Islet of Langerhans (tissue), 1 donor: ENCODE data around the gene NEDD9.

ENCODE experiments used
- FAIRE-seq: peaks from one replicate; lab custom pipeline; 2011; peaks lifted over from hg19 to GRCh38; lab: Jason Lieb, UNC

The NEDD9 gene

GRCh38 chr6:11174242-11174611 is 58.2 kb downstream of the NEDD9 start:
- FAIRE-seq: no peak

- FAIRE-seq: no peak
Observed at GRCh38 chr6:11172501-11173327, 59.8 kb downstream of the NEDD9 start.

- no peak for FAIRE-seq
Observed at GRCh38 chr6:11171952-11172351, 60.5 kb downstream of the NEDD9 start.

GRCh38 chr6:11168091-11168635 is 64.3 kb downstream of the NEDD9 start:
- no peak for FAIRE-seq

- FAIRE-seq: no peak
Observed at GRCh38 chr6:11166948-11167347, 65.5 kb downstream of the NEDD9 start.

GRCh38 chr6:11164717-11165646 is 67.5 kb downstream of the NEDD9 start:
- FAIRE-seq: no peak

GRCh38 chr6:11163932-11164331 is 68.5 kb downstream of the NEDD9 start:
- no peak for FAIRE-seq

GRCh38 chr6:11162262-11162661 is 70.2 kb downstream of the NEDD9 start:
- FAIRE-seq: no peak

GRCh38 chr6:11161031-11161956 is 71.2 kb downstream of the NEDD9 start:
- no peak for FAIRE-seq

- no peak for FAIRE-seq
Observed at GRCh38 chr6:11160199-11160598, 72.3 kb downstream of the NEDD9 start.

- no peak for FAIRE-seq
Observed at GRCh38 chr6:11155589-11155988, 76.9 kb downstream of the NEDD9 start.

- FAIRE-seq: no peak
Observed at GRCh38 chr6:11153447-11153846, 79.0 kb downstream of the NEDD9 start.

GRCh38 chr6:11152581-11152980 is 79.9 kb downstream of the NEDD9 start:
- no peak for FAIRE-seq

- no peak for FAIRE-seq
Observed at GRCh38 chr6:11151488-11151887, 81.0 kb downstream of the NEDD9 start.

GRCh38 chr6:11149551-11149950 is 82.9 kb downstream of the NEDD9 start:
- FAIRE-seq: no peak

GRCh38 chr6:11146117-11146826 is 86.2 kb downstream of the NEDD9 start:
- no peak for FAIRE-seq

- FAIRE-seq: peak; percentile 38
Observed at GRCh38 chr6:11144393-11144851, 88.0 kb downstream of the NEDD9 start.

GRCh38 chr6:11143394-11144371 is 88.8 kb downstream of the NEDD9 start:
- no peak for FAIRE-seq

- no peak for FAIRE-seq
Observed at GRCh38 chr6:11142296-11143027, 90.0 kb downstream of the NEDD9 start.
